HCT116 (cell line): ENCODE results near the gene ACP3.
"Not testable (repeated sequence)": the region's sequence is repeated elsewhere in the genome, so short reads cannot be mapped to it uniquely, and the experiment has no call there.

Experiments used
- CEBPB ChIP-seq: IDR thresholded peaks from 2 replicates; pipeline ENCODE4 v1.6.1; 2012; ENCODE audit warnings: low read depth
- EZH2 ChIP-seq: fragments of 200-600 bp; sonication (generic); IDR thresholded peaks from 2 replicates; pipeline ENCODE4 v1.6.1; 2017; ENCODE audit warnings: antibody characterized with exemption, mixed run types
- FOSL1 ChIP-seq: IDR thresholded peaks from 2 replicates; pipeline ENCODE4 v1.6.1; 2012; ENCODE audit warnings: low read depth
- JUND ChIP-seq: IDR thresholded peaks from 2 replicates; pipeline ENCODE4 v1.6.1; 2012
- POLR2A ChIP-seq: IDR thresholded peaks from 2 replicates; pipeline ENCODE4 v1.7.0; 2011; ENCODE audit warnings: borderline replicate concordance; ENCODE audit not compliant: insufficient read depth, insufficient read length; ENCODE audit errors: extremely low read depth
- POLR2AphosphoS5 ChIP-seq: IDR thresholded peaks from 2 replicates; pipeline ENCODE4 v1.6.1; 2011; ENCODE audit warnings: mild to moderate bottlenecking, low read depth, low read length, moderate library complexity
- SRF ChIP-seq: IDR thresholded peaks from 2 replicates; pipeline ENCODE4 v1.6.1; 2012; ENCODE audit warnings: low read depth
- ZFX ChIP-seq: fragments of 450-650 bp; IDR thresholded peaks from 2 replicates; pipeline ENCODE4 v1.6.1; 2017
- TF ChIP-seq, protein P1 (sequence below), 3 experiments: fragments of 200-600 bp in 1 of 3; sonication (generic) in 1 of 3; IDR thresholded peaks in 2 of 3; conservative IDR thresholded peaks in 1 of 3; 2 replicates each; pipeline ENCODE4 v1.5.1; 2012 to 2017; ENCODE audit warnings: low read depth in 2 of 3, low read length in 2 of 3, antibody characterized with exemption in 1 of 3, borderline replicate concordance in 1 of 3, control low read depth in 1 of 3, mild to moderate bottlenecking in 1 of 3, mixed read lengths in 1 of 3, mixed run types in 1 of 3, moderate library complexity in 1 of 3; ENCODE audit not compliant: insufficient read depth in 1 of 3

DNA sequence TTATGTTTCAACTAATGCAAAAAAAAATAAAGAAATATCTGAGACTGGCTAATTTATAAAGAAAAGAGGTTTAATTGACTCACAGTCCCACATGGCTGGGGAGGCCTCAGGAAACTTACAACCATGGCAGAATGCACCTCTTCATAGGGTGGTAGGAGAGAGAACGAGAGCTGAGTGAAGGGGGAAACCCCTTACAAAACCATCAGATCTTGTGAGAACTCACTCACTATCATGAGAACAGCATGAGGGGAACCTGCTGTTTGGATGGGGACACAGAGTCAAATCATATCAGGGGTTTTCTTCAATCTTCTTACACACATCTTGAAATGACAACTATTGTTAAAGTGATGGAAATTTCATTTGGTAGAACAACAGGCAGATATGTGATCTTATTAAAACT lies 75.5 kb downstream of the ACP3 start:
- not testable (repeated sequence) for TF ChIP-seq FOSL1, ZFX, JUND, SRF, POLR2A, CEBPB, POLR2AphosphoS5, EZH2
- TF ChIP-seq, protein P1, sequence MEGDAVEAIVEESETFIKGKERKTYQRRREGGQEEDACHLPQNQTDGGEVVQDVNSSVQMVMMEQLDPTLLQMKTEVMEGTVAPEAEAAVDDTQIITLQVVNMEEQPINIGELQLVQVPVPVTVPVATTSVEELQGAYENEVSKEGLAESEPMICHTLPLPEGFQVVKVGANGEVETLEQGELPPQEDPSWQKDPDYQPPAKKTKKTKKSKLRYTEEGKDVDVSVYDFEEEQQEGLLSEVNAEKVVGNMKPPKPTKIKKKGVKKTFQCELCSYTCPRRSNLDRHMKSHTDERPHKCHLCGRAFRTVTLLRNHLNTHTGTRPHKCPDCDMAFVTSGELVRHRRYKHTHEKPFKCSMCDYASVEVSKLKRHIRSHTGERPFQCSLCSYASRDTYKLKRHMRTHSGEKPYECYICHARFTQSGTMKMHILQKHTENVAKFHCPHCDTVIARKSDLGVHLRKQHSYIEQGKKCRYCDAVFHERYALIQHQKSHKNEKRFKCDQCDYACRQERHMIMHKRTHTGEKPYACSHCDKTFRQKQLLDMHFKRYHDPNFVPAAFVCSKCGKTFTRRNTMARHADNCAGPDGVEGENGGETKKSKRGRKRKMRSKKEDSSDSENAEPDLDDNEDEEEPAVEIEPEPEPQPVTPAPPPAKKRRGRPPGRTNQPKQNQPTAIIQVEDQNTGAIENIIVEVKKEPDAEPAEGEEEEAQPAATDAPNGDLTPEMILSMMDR (IDR thresholded peaks at IDR 0.05 in 2 of 3, conservative IDR thresholded peaks at IDR 0.05 in 1 of 3; ENCODE audit: borderline replicate concordance in 1 of 3, insufficient read depth in 1 of 3, low read depth in 2 of 3, low read length in 2 of 3): not testable (repeated sequence)
